Mononuclear cell (primary cell): ENCODE results near the gene TMEM87B. TPM values are rescaled to one million over a fixed set of nuclear protein-coding genes. Genes with fewer than 3 reads are reported as not detected.
"Not testable (repeated sequence)": the region's sequence is repeated elsewhere in the genome, so short reads cannot be mapped to it uniquely, and the experiment has no call there.

Experiments
- H3K27me3 ChIP-seq: 2 replicates; pipeline ENCODE4 v1.6.0; 2011; ENCODE audit warnings: low read length, control low read depth; ENCODE audit not compliant: insufficient read depth
- H3K4me1 ChIP-seq: 2 replicates; pipeline ENCODE4 v1.5.1; 2011; ENCODE audit warnings: mild to moderate bottlenecking, low read length, control low read depth; ENCODE audit not compliant: insufficient read depth
- H3K4me3 ChIP-seq: 2 replicates; pipeline ENCODE4 v1.5.1; 2011; ENCODE audit warnings: mild to moderate bottlenecking, low read length, moderate library complexity
- H3K9me3 ChIP-seq: 2 replicates; pipeline ENCODE4 v1.5.1; 2011; ENCODE audit warnings: low read depth, mild to moderate bottlenecking, control low read depth, low read length
- total RNA-seq: library from RNA; depleted of rRNA; stranded (reverse); fragments of >200 nt; gene quantifications from one replicate; pipeline ENCODE4 v1.2.3, GENCODE V29; 2012

The TMEM87B gene
- total RNA-seq, 1 donor = 16.4 TPM

- peaks cover 16% of the 10 kb centered on the region for H3K9me3 ChIP-seq
These were observed 55.9 kb downstream of the TMEM87B start for GRCh38 chr2:112110966-112111365.

DNA sequence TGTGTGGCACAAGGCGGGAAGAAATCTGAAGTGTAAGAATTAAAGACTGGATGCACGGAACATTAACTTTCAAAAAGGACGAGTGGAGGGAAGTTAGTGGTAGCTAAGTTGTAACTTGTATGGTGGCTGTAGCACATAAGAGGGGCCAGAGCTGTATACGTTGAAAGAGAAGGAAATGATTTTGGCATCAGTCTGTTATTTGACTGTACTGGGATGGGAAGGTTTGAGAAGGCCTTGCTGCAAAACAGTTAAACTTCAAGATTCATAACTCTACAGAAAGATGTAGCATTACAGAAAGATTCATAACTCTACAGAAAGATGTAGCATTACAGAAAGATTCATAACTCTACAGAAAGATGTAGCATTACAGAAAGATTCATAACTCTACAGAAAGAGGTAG, 58.3 kb downstream of the TMEM87B start:
- H3K27me3 ChIP-seq = not testable (repeated sequence)

More at GRCh38 chr2:112110966-112111365, 55.9 kb downstream of the TMEM87B start:
- Histone ChIP-seq H3K4me1 (no peaks in the 10 kb centered on the region), H3K4me3 (no peak overlapping the region), H3K27me3 (no peaks in the 10 kb centered on the region)

GRCh38 chr2:112118148-112118547, 63.1 kb downstream of the TMEM87B start:
- Histone ChIP-seq H3K9me3 (no peaks in the 10 kb centered on the region), H3K4me1 (no peaks in the 10 kb centered on the region), H3K27me3 (no peaks in the 10 kb centered on the region), H3K4me3 (no peak overlapping the region)

More for the DNA sequence above, 58.3 kb downstream of the TMEM87B start:
- not testable (repeated sequence) for H3K4me1 ChIP-seq, H3K4me3 ChIP-seq
- H3K9me3 ChIP-seq = peaks cover 11% of the 10 kb centered on the region

- no peak overlapping the region for H3K4me3 ChIP-seq
- no peaks in the 10 kb centered on the region for H3K4me1 ChIP-seq
- no peaks in the 10 kb centered on the region for H3K9me3 ChIP-seq
- no peaks in the 10 kb centered on the region for H3K27me3 ChIP-seq
These were observed 66.7 kb downstream of the TMEM87B start for GRCh38 chr2:112121682-112122254.

- Histone ChIP-seq H3K9me3 (no peaks in the 10 kb centered on the region), H3K27me3 (no peaks in the 10 kb centered on the region), H3K4me1 (no peaks in the 10 kb centered on the region), H3K4me3 (no peak overlapping the region)
These were observed 74.0 kb downstream of the TMEM87B start for GRCh38 chr2:112129060-112129459.

GRCh38 chr2:112133344-112133743, 78.3 kb downstream of the TMEM87B start:
- H3K4me3 ChIP-seq = no peak overlapping the region
- H3K27me3 ChIP-seq = peaks cover 12% of the 10 kb centered on the region
- peaks cover 5% of the 10 kb centered on the region for H3K4me1 ChIP-seq
- no peaks in the 10 kb centered on the region for H3K9me3 ChIP-seq

DNA sequence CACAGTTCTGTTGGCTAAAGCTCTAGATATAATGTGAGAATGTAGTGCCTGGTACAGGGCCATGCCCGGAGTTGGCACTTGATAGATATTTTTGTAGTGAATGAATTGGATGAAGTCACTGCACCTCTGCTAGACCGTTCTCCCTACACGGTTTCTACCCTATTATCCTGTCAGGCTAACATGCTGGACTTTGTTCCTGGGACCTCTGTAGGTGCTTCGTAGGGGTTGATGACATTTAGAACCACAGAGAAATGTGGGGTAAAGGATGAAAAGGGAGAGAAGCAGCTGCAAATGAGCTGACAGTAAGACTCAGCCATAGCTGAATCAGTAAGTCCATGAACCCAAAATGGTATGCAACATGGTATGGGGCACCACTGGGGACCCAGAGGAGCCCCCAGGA, 79.1 kb downstream of the TMEM87B start:
- H3K4me3 ChIP-seq = no peak overlapping the region
- H3K27me3 ChIP-seq = peaks cover 12% of the 10 kb centered on the region
- peaks cover 5% of the 10 kb centered on the region for H3K4me1 ChIP-seq
- H3K9me3 ChIP-seq = no peaks in the 10 kb centered on the region

GRCh38 chr2:112136096-112136495, 81.0 kb downstream of the TMEM87B start:
- Histone ChIP-seq H3K4me3 (no peak overlapping the region), H3K9me3 (no peaks in the 10 kb centered on the region), H3K4me1 (peaks cover 5% of the 10 kb centered on the region), H3K27me3 (peaks cover 22% of the 10 kb centered on the region)

DNA sequence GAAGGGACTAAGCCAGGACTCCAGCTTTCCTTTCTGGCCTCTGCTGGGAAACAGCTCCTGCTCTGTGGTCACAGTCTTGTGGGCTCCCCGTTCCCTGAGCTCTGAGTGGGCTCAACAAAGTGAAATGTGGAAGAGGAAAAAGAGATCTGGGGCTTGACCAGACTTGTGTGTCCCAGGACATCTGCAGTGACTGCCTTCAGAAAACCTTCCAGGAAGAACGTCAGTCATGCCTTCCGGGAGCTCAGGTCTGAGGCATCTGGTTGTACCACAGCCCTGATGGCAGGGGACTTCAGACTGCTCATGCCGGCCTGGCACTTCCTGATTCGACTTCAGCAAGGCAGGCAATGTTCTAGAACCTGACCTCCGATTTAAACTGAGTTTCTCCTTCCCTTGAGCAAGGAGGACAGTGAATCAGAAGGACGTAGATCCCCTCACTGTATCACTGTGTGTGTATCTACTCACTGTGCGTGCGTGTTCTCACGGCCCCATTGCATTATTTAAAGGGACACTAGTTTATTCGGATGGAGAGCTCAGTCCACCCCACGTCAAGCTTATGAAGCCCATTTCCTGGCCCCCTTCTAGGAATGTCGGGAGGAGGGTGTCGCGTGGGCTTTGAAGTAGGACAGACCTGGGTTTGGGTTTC, 82.6 kb downstream of the TMEM87B start:
- H3K4me3 ChIP-seq = peak overlapping the region; percentile 28
- no peaks in the 10 kb centered on the region for H3K9me3 ChIP-seq
- H3K4me1 ChIP-seq = peaks cover 5% of the 10 kb centered on the region
- peaks cover 27% of the 10 kb centered on the region for H3K27me3 ChIP-seq

DNA sequence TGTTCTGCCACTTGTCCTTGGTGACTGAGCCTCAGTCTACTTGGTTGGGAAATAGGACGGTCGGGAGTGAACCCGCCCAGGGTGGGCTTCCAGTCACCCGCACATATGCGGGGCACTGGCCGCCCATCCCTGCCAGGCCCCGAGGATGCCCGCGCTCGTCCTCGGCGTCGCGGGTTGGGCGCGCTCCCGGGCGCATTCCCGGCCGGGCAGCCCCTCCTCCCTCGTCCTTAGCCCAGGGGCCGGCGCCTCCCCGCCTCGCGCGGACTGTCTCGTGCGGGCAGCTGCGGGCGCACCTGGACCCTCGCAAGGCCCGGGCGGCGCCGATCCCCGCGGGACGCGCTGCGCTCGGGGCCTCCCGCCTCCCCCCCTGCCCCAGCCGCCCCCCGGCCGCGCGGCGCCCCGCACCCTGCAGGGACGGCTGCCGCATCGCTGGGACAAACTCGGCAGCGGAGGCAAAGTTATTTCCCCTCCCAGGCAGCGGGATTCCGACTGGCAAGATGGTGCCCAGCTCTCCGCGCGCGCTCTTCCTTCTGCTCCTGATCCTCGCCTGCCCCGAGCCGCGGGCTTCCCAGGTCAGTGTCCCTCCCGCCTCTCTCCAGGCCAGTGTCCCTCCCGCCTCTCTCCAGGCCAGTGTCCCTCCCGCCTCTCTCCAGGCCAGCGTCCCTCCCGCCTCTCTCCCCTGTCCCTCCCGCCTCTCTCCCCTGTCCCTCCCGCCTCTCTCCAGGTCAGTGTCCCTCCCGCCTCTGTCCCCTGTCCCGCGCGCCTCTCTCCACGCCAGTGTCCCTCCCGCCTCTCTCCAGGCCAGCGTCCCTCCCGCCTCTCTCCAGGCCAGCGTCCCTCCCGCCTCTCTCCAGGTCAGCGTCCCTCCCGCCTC, 83.3 kb downstream of the TMEM87B start, which contains the start of gene FBLN7:
Gene FBLN7, plus strand, starts transcription at position 227 of the 874 bp plus-strand sequence. Its CDS starts 271 bp downstream, at position 498.
- H3K4me1 ChIP-seq = peaks cover 5% of the 10 kb centered on the region
- peaks cover 27% of the 10 kb centered on the region for H3K27me3 ChIP-seq
- peak within 1 kb of the TSS; percentile 28 for H3K4me3 ChIP-seq
- no peaks in the 10 kb centered on the region for H3K9me3 ChIP-seq

- peaks cover 27% of the 10 kb centered on the region for H3K27me3 ChIP-seq
- not testable (repeated sequence) for H3K4me3 ChIP-seq, H3K4me1 ChIP-seq, H3K9me3 ChIP-seq
These were observed 84.1 kb downstream of the TMEM87B start for GRCh38 chr2:112139033-112139614.

- not testable (repeated sequence) for H3K4me3 ChIP-seq, H3K9me3 ChIP-seq, H3K4me1 ChIP-seq
- H3K27me3 ChIP-seq = peaks cover 27% of the 10 kb centered on the region
These were observed 84.7 kb downstream of the TMEM87B start for GRCh38 chr2:112139661-112140204.

DNA sequence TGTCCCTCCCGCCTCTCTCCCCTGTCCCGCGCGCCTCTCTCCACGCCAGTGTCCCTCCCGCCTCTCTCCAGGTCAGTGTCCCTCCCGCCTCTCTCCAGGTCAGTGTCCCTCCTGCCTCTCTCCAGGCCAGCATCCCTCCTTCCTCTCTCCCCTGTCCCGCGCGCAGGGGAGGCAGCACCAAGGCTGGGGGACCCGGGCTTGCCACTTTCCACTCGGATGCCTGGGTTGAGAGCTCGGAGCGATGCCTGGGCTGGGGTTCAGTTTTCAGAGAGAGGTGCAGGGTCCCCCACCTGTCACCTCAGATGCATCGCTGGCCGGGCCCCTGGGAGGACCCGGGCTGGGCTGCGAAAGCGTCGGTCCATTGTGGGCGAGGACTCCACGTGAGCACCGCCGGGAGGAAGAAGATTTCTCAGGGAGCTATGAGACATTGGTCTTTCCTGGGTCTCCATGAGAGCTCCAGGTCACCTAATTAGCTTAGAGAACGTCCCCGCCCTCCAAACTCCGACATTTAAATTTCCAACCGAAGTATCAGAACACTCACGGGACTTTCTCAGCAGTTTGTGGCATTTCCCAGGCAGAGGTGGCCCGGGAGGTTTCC, 85.2 kb downstream of the TMEM87B start:
- Histone ChIP-seq H3K27me3 (peaks cover 27% of the 10 kb centered on the region), H3K4me1 (peaks cover 5% of the 10 kb centered on the region), H3K9me3 (no peaks in the 10 kb centered on the region), H3K4me3 (no peak overlapping the region)

DNA sequence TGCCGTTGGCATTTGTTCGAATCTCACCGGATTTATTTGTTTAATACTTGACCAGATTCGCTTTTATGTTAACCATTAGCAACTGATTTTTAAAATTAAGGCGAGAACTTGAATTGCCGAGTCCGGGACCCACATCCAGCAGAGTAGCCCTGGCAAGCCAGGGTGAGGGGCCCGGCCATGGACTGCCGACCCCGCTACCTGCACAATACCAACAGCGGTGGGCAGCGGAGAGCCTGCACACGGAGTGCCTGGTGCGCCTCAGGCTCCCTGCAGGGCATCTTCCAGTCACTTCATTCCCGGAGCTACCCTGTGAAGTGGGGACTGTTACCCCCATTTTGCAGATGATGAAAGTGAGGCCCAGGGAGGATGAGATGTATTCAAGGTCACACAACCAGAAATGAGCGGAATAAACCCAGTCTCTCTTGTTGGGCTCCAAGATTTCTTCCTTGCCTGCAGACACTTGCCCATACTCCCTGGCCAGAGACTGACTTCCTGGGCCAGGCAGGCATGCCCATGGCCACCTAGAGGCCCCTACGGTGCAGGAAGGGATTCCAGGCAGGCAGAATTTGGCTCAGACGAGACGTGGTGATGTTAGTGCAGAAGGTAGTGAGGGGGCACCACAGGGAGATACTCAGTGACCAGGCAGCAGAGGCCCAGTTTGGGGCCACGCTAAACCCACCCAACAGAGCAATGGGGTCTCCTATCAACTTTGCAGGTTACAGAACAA, 86.0 kb downstream of the TMEM87B start:
- no peaks in the 10 kb centered on the region for H3K9me3 ChIP-seq
- H3K4me1 ChIP-seq = peaks cover 5% of the 10 kb centered on the region
- H3K27me3 ChIP-seq = peaks cover 27% of the 10 kb centered on the region
- H3K4me3 ChIP-seq = no peak overlapping the region
